HCEC 1CT (cell line): ENCODE measurements around the gene TKTL1.

Experiments
- DNase-seq: peaks from one replicate; pipeline ENCODE4 v3.0.0-alpha.2; 2017

TKTL1 gene

GRCh38 chrX:154378799-154379568 is 83.4 kb downstream of the TKTL1 start, which contains the start of gene EMD:
Gene EMD, plus strand, starts transcription at chrX:154379295. Its CDS starts 190 bp downstream, at chrX:154379485.
- DNase-seq, result peak; percentile 96

- DNase-seq, result peak; percentile 0
Observed at GRCh38 chrX:154379569-154379951, 84.0 kb downstream of the TKTL1 start.
